HFF-Myc (cell line): ENCODE data around the gene RPTOR.

Experiments used
- DNase-seq: peaks from one replicate; pipeline ENCODE4 v3.0.0-alpha.2; 2011; ENCODE audit warnings: low read depth; ENCODE audit errors: extremely low read depth
- H3K4me3 ChIP-seq: replicated peaks from 2 replicates; pipeline ENCODE4 v1.5.1; 2011; ENCODE audit warnings: low read depth, mild to moderate bottlenecking, control low read depth, low read length
- CTCF ChIP-seq: IDR thresholded peaks from 2 replicates; pipeline ENCODE4 v1.5.1; 2012; ENCODE audit warnings: mild to moderate bottlenecking, low read depth, low read length, control low read depth; ENCODE audit errors: missing control alignments

Gene RPTOR

GRCh38 chr17:80802626-80803450 lies 258.2 kb downstream of the RPTOR start:
- H3K4me3 ChIP-seq, result no peak overlapping the region
- TF ChIP-seq CTCF, result no peak
- no peak for DNase-seq

- no peak for DNase-seq
- no peak overlapping the region for H3K4me3 ChIP-seq
- no peak for TF ChIP-seq CTCF
Observed at GRCh38 chr17:80803451-80804428, 259.1 kb downstream of the RPTOR start.

GRCh38 chr17:80804466-80804865 lies 259.8 kb downstream of the RPTOR start:
- no peak for DNase-seq
- H3K4me3 ChIP-seq, result no peak overlapping the region
- TF ChIP-seq CTCF, result no peak

- H3K4me3 ChIP-seq, result no peak overlapping the region
- TF ChIP-seq CTCF, result no peak
- peak; percentile 61 for DNase-seq
Observed at GRCh38 chr17:80805032-80805751, 260.6 kb downstream of the RPTOR start.

GRCh38 chr17:80807014-80807413 lies 262.4 kb downstream of the RPTOR start:
- no peak for DNase-seq
- no peak overlapping the region for H3K4me3 ChIP-seq
- TF ChIP-seq CTCF, result no peak

GRCh38 chr17:80807882-80808281 lies 263.2 kb downstream of the RPTOR start:
- no peak overlapping the region for H3K4me3 ChIP-seq
- no peak for TF ChIP-seq CTCF
- no peak for DNase-seq
